Measurements from ENCODE around the gene SLC13A4.
"Not testable (repeated sequence)": the region's sequence is repeated elsewhere in the genome, so short reads cannot be mapped to it uniquely, and the experiment has no call there.

The SLC13A4 gene

GRCh38 chr7:135697276-135698049, 30.5 kb downstream of the SLC13A4 start:
- TF ChIP-seq CTCF (IDR thresholded peaks at IDR 0.05), result no peak
- Histone ChIP-seq H3K4me3 (no peak overlapping the region), H3K27ac (no peak overlapping the region)
- no peak for DNase-seq (ENCODE audit: low spot score)

GRCh38 chr7:135693558-135693957, 34.4 kb downstream of the SLC13A4 start:
- TF ChIP-seq CTCF (IDR thresholded peaks at IDR 0.05), result no peak
- H3K27ac ChIP-seq, result no peak overlapping the region
- H3K4me3 ChIP-seq, result no peak overlapping the region
- no peak for DNase-seq (ENCODE audit: low spot score)

- DNase-seq (ENCODE audit: low spot score); H3K27ac ChIP-seq; H3K4me3 ChIP-seq: not testable (repeated sequence)
Observed at GRCh38 chr7:135692606-135693005, 35.4 kb downstream of the SLC13A4 start.

GRCh38 chr7:135692055-135692454, 35.9 kb downstream of the SLC13A4 start:
- no peak for DNase-seq (ENCODE audit: low spot score)
- TF ChIP-seq CTCF (IDR thresholded peaks at IDR 0.05), result no peak
- Histone ChIP-seq H3K27ac (no peak overlapping the region), H3K4me3 (no peak overlapping the region)

- TF ChIP-seq CTCF (IDR thresholded peaks at IDR 0.05), result no peak
- Histone ChIP-seq H3K4me3 (no peak overlapping the region), H3K27ac (no peak overlapping the region)
- no peak for DNase-seq (ENCODE audit: low spot score)
Observed at GRCh38 chr7:135690566-135690965, 37.4 kb downstream of the SLC13A4 start.

GRCh38 chr7:135687466-135687865, 40.5 kb downstream of the SLC13A4 start:
- H3K27ac ChIP-seq, result no peak overlapping the region
- DNase-seq (ENCODE audit: low spot score), result no peak
- no peak overlapping the region for H3K4me3 ChIP-seq
- no peak for TF ChIP-seq CTCF (IDR thresholded peaks at IDR 0.05)

GRCh38 chr7:135685306-135686084, 42.5 kb downstream of the SLC13A4 start:
- Histone ChIP-seq H3K27ac (no peak overlapping the region), H3K4me3 (no peak overlapping the region)
- DNase-seq (ENCODE audit: low spot score), result no peak
- no peak for TF ChIP-seq CTCF (IDR thresholded peaks at IDR 0.05)
